ENCODE measurements around the gene TIGD1.
A peak's percentile ranks its signal among the peaks of the same experiment; 100 is the strongest.

Gene TIGD1

GRCh38 chr2:232549655-232550353, 553 bp downstream of the TIGD1 start:
- Histone ChIP-seq H3K4me1 (ENCODE audit: insufficient read depth, low read length, poor library complexity, severe bottlenecking) (peaks cover 32% of the 10 kb centered on the region), H3K4me3 (ENCODE audit: low read length, poor library complexity, severe bottlenecking) (peak overlapping the region; percentile 88), H3K9ac (ENCODE audit: low read depth, low read length, poor library complexity, severe bottlenecking) (peak overlapping the region; percentile 93), H3K27me3 (ENCODE audit: insufficient read depth, low read length, poor library complexity, severe bottlenecking) (no peaks in the 10 kb centered on the region), H3K9me3 (ENCODE audit: insufficient read depth, low read depth, low read length) (peaks cover 3% of the 10 kb centered on the region; the same call in 1 of the 2 replicates), H2AFZ (ENCODE audit: low read length) (peak overlapping the region; percentile 89), H3K9me2 (replicated peaks; ENCODE audit: low read depth, low read length) (no peaks in the 10 kb centered on the region), H4K20me1 (ENCODE audit: insufficient read depth, low read length, poor library complexity, severe bottlenecking) (peaks cover 30% of the 10 kb centered on the region), H3K79me2 (ENCODE audit: insufficient read depth, low read length) (peaks cover 57% of the 10 kb centered on the region), H3K36me3 (ENCODE audit: insufficient read depth, low read length) (no peaks in the 10 kb centered on the region), H3F3A (ENCODE audit: low read depth) (no peaks in the 10 kb centered on the region), H3K4me2 (ENCODE audit: low read depth, low read length, poor library complexity, severe bottlenecking) (peak overlapping the region; percentile 89)
- TF ChIP-seq CTCF (conservative IDR thresholded peaks at IDR 0.05; ENCODE audit: low read length) (no peak), EZH2phosphoT487 (IDR thresholded peaks at IDR 0.05; ENCODE audit: borderline replicate concordance) (no peak)

GRCh38 chr2:232547991-232548390, 2.4 kb downstream of the TIGD1 start:
- Histone ChIP-seq H3K4me2 (ENCODE audit: low read depth, low read length, poor library complexity, severe bottlenecking) (no peak overlapping the region), H3K9me2 (replicated peaks; ENCODE audit: low read depth, low read length) (no peaks in the 10 kb centered on the region), H3K9me3 (ENCODE audit: insufficient read depth, low read depth, low read length) (peaks cover 3% of the 10 kb centered on the region; the same call in 1 of the 2 replicates), H3K27me3 (ENCODE audit: insufficient read depth, low read length, poor library complexity, severe bottlenecking) (no peaks in the 10 kb centered on the region), H3F3A (ENCODE audit: low read depth) (no peaks in the 10 kb centered on the region), H3K36me3 (ENCODE audit: insufficient read depth, low read length) (no peaks in the 10 kb centered on the region), H2AFZ (ENCODE audit: low read length) (no peak overlapping the region), H3K9ac (ENCODE audit: low read depth, low read length, poor library complexity, severe bottlenecking) (no peak overlapping the region), H3K4me3 (ENCODE audit: low read length, poor library complexity, severe bottlenecking) (no peak overlapping the region), H4K20me1 (ENCODE audit: insufficient read depth, low read length, poor library complexity, severe bottlenecking) (peaks cover 23% of the 10 kb centered on the region), H3K4me1 (ENCODE audit: insufficient read depth, low read length, poor library complexity, severe bottlenecking) (peaks cover 14% of the 10 kb centered on the region), H3K79me2 (ENCODE audit: insufficient read depth, low read length) (peaks cover 38% of the 10 kb centered on the region)
- TF ChIP-seq EZH2phosphoT487 (IDR thresholded peaks at IDR 0.05; ENCODE audit: borderline replicate concordance) (no peak), CTCF (conservative IDR thresholded peaks at IDR 0.05; ENCODE audit: low read length) (no peak)

DNA sequence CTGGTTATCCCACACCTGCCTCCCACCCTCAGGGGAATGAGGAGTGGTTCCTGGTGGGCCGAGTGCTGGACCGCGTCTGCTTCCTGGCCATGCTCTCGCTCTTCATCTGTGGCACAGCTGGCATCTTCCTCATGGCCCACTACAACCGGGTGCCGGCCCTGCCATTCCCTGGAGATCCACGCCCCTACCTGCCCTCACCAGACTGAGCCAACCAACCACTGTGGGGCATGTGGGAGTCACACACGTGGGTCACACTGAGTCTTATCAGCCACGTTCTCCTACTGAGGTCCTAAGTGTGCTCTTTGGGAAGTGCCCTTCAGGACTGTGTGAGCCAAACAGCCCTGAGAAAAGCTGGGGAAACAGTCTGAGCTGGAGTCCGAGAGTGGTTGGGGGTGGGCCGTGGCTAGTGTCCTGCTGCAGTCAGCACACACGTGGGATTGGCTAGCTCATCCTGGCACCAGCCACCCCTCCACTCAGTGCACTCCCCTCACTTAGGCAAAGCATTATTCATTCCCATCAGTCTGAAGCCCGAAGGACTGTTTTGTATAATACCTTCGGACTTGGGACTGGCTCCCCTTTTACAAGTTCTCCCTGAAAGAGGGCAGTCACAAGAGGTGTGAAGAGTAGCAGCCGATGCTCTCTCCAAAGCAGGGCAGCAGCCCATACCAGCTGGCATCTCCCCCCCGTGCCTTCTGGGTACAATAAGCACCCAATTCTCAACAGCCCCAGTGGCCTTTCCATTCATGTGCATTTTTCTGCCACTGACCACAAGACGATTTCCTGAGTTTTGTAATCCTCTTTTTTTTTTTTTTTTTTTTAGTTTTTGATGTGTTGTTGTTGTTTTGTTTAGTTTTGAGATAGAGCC, 4.6 kb downstream of the TIGD1 start:
- Histone ChIP-seq H3K4me3 (ENCODE audit: low read length, poor library complexity, severe bottlenecking) (no peak overlapping the region), H3K4me2 (ENCODE audit: low read depth, low read length, poor library complexity, severe bottlenecking) (no peak overlapping the region), H3K79me2 (ENCODE audit: insufficient read depth, low read length) (peaks cover 16% of the 10 kb centered on the region), H3F3A (ENCODE audit: low read depth) (no peaks in the 10 kb centered on the region), H3K4me1 (ENCODE audit: insufficient read depth, low read length, poor library complexity, severe bottlenecking) (no peaks in the 10 kb centered on the region), H2AFZ (ENCODE audit: low read length) (no peak overlapping the region), H3K27me3 (ENCODE audit: insufficient read depth, low read length, poor library complexity, severe bottlenecking) (no peaks in the 10 kb centered on the region), H3K36me3 (ENCODE audit: insufficient read depth, low read length) (no peaks in the 10 kb centered on the region), H3K9me2 (replicated peaks; ENCODE audit: low read depth, low read length) (no peaks in the 10 kb centered on the region), H3K9ac (ENCODE audit: low read depth, low read length, poor library complexity, severe bottlenecking) (no peak overlapping the region), H3K9me3 (ENCODE audit: insufficient read depth, low read depth, low read length) (peaks cover 3% of the 10 kb centered on the region; the same call in 1 of the 2 replicates), H4K20me1 (ENCODE audit: insufficient read depth, low read length, poor library complexity, severe bottlenecking) (peaks cover 5% of the 10 kb centered on the region)
- TF ChIP-seq EZH2phosphoT487 (IDR thresholded peaks at IDR 0.05; ENCODE audit: borderline replicate concordance), result no peak
- no peak for TF ChIP-seq CTCF (conservative IDR thresholded peaks at IDR 0.05; ENCODE audit: low read length)
